ENCODE data around the gene GABPA. TPM values are rescaled to one million over a fixed set of nuclear protein-coding genes. Genes with fewer than 3 reads are reported as not detected.

The GABPA gene
- total RNA-seq, 1 donor from 2014 or later, result 23.8 TPM

DNA sequence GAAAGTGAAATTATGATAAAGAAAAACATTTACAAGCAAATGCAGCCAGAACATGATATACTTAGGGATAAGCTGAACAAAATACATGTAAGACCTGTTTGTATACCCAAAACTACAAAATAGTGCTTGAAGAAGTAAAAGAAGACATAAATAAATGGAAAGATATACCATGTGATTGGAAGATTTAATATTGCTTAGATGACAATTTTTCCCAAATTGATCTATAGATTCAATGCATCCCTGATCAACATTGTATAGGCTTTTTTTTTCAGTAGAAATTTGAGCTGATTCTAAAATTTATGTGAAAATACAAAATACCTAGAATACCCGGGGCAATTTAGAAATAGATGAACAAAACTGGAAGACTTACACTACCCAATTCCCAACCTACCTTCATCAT lies 76.4 kb downstream of the GABPA start:
- Mint-ChIP-seq H3K4me3 (ENCODE audit: unreplicated experiment) (no peak overlapping the region), H3K36me3 (ENCODE audit: unreplicated experiment) (no peaks in the 10 kb centered on the region), H3K4me1 (ENCODE audit: unreplicated experiment) (no peaks in the 10 kb centered on the region), H3K27ac (ENCODE audit: unreplicated experiment) (no peak overlapping the region), H3K9me3 (ENCODE audit: unreplicated experiment) (peaks cover 3% of the 10 kb centered on the region), H3K27me3 (ENCODE audit: unreplicated experiment) (peaks cover 3% of the 10 kb centered on the region)
- no peak for DNase-seq (ENCODE audit: extremely low spot score, unreplicated experiment)
- TF ChIP-seq, protein P1, sequence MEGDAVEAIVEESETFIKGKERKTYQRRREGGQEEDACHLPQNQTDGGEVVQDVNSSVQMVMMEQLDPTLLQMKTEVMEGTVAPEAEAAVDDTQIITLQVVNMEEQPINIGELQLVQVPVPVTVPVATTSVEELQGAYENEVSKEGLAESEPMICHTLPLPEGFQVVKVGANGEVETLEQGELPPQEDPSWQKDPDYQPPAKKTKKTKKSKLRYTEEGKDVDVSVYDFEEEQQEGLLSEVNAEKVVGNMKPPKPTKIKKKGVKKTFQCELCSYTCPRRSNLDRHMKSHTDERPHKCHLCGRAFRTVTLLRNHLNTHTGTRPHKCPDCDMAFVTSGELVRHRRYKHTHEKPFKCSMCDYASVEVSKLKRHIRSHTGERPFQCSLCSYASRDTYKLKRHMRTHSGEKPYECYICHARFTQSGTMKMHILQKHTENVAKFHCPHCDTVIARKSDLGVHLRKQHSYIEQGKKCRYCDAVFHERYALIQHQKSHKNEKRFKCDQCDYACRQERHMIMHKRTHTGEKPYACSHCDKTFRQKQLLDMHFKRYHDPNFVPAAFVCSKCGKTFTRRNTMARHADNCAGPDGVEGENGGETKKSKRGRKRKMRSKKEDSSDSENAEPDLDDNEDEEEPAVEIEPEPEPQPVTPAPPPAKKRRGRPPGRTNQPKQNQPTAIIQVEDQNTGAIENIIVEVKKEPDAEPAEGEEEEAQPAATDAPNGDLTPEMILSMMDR (IDR thresholded peaks at IDR 0.05), result no peak

- Mint-ChIP-seq H3K27ac (ENCODE audit: unreplicated experiment) (no peak overlapping the region), H3K4me1 (ENCODE audit: unreplicated experiment) (no peaks in the 10 kb centered on the region), H3K9me3 (ENCODE audit: unreplicated experiment) (peaks cover 3% of the 10 kb centered on the region), H3K4me3 (ENCODE audit: unreplicated experiment) (no peak overlapping the region), H3K27me3 (ENCODE audit: unreplicated experiment) (peaks cover 6% of the 10 kb centered on the region), H3K36me3 (ENCODE audit: unreplicated experiment) (no peaks in the 10 kb centered on the region)
- no peak for DNase-seq (ENCODE audit: extremely low spot score, unreplicated experiment)
- TF ChIP-seq, protein P1 (IDR thresholded peaks at IDR 0.05), result no peak
These were observed 79.1 kb downstream of the GABPA start for GRCh38 chr21:25813917-25814316.

DNA sequence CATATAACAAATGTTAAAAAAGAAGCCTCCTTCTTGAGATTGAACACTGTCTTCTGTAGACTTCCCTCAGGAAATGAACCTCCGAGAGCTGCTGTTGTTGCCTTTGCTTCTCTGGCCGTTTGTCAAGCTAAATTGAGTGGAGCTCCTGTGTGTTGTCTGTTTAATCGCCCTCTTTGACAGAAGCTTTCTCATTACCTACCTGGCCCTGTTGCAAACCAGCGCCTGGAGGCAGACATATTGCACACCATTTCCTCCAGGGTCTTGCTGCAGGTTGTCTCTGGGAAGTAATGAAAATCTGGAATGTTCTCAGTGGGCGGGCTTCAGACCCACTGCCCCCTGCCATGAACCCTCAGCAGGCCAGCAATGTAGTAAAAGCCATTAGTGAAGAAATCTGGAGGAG lies 83.3 kb downstream of the GABPA start:
- Mint-ChIP-seq H3K27me3 (ENCODE audit: unreplicated experiment) (peaks cover 6% of the 10 kb centered on the region), H3K36me3 (ENCODE audit: unreplicated experiment) (no peaks in the 10 kb centered on the region), H3K27ac (ENCODE audit: unreplicated experiment) (no peak overlapping the region), H3K4me3 (ENCODE audit: unreplicated experiment) (no peak overlapping the region), H3K9me3 (ENCODE audit: unreplicated experiment) (no peaks in the 10 kb centered on the region), H3K4me1 (ENCODE audit: unreplicated experiment) (no peaks in the 10 kb centered on the region)
- DNase-seq (ENCODE audit: extremely low spot score, unreplicated experiment), result no peak
- TF ChIP-seq, protein P1 (IDR thresholded peaks at IDR 0.05), result no peak

GRCh38 chr21:25818551-25818950 lies 83.8 kb downstream of the GABPA start:
- no peak for DNase-seq (ENCODE audit: extremely low spot score, unreplicated experiment)
- TF ChIP-seq, protein P1 (IDR thresholded peaks at IDR 0.05), result no peak
- H3K27ac Mint-ChIP-seq (ENCODE audit: unreplicated experiment), result no peak overlapping the region
- no peak overlapping the region for H3K4me3 Mint-ChIP-seq (ENCODE audit: unreplicated experiment)
- H3K9me3 Mint-ChIP-seq (ENCODE audit: unreplicated experiment), result no peaks in the 10 kb centered on the region
- H3K27me3 Mint-ChIP-seq (ENCODE audit: unreplicated experiment), result peaks cover 6% of the 10 kb centered on the region
- no peaks in the 10 kb centered on the region for H3K4me1 Mint-ChIP-seq (ENCODE audit: unreplicated experiment)
- H3K36me3 Mint-ChIP-seq (ENCODE audit: unreplicated experiment), result no peaks in the 10 kb centered on the region

Other genes with a start within 250 kb of the GABPA start
- 20.0 and 24.3 TPM in 2 replicates for gene MRPL39, start 127.5 kb upstream of the GABPA start, total RNA-seq
- gene JAM2, start 95.7 kb upstream of the GABPA start, total RNA-seq, result 5.9 and 6.1 TPM in 2 replicates
- 107 and 117 TPM in 2 replicates for gene ATP5PF, start 68 bp upstream of the GABPA start, total RNA-seq